H1 (cell line): ENCODE data around the gene ARHGEF40. TPM values are rescaled to one million over a fixed set of nuclear protein-coding genes. Genes with fewer than 3 reads are reported as not detected.
A peak's percentile ranks its signal among the peaks of the same experiment; 100 is the strongest.

ENCODE experiments used
- CTCF ChIA-PET: fragments of 300-600 bp; sonication (Branson Sonifier 250); formaldehyde crosslinking; loops from one replicate; lab custom pipeline; 2021; ENCODE audit not compliant: partially characterized antibody; lab: Charles Lee
- POLR2A ChIA-PET: fragments of 300-600 bp; sonication (Branson Sonifier 250); formaldehyde crosslinking; loops from one replicate; lab custom pipeline; 2021; ENCODE audit warnings: inconsistent platforms; ENCODE audit not compliant: partially characterized antibody; lab: Charles Lee
- DNase-seq, 2 experiments: peaks; one replicate each; pipeline versions ENCODE4 v3.0.0 to v3.0.0-alpha.2; 2010 to 2022; ENCODE audit warnings: low spot score in 2 of 2, low read depth in 1 of 2, mixed read lengths in 1 of 2
- FAIRE-seq: peaks from 2 replicates; lab custom pipeline; 2011; peaks lifted over from hg19 to GRCh38; lab: Jason Lieb, UNC
- H2AFZ ChIP-seq: 2 replicates; pipeline ENCODE4 v1.8.1; 2012; ENCODE audit warnings: low read length, inconsistent platforms
- H2AK5ac ChIP-seq: 2 replicates; pipeline ENCODE4 v1.6.1; 2013; ENCODE audit warnings: low read depth, low read length
- H2BK120ac ChIP-seq: replicated peaks from 2 replicates; pipeline ENCODE3; 2013; ENCODE audit warnings: low read depth, low read length, inconsistent platforms
- H2BK12ac ChIP-seq: 2 replicates; pipeline ENCODE4 v1.6.1; 2013; ENCODE audit warnings: low read depth, low read length
- H2BK15ac ChIP-seq: 2 replicates; pipeline ENCODE4 v1.6.1; 2013; ENCODE audit warnings: low read length
- H2BK20ac ChIP-seq: 2 replicates; pipeline ENCODE4 v1.6.1; 2013; ENCODE audit warnings: low read length
- H2BK5ac ChIP-seq: 2 replicates; pipeline ENCODE4 v1.6.1; 2013; ENCODE audit warnings: low read depth, low read length
- H3K14ac ChIP-seq: 2 replicates; pipeline ENCODE4 v1.6.1; 2013; ENCODE audit warnings: inconsistent platforms; ENCODE audit not compliant: insufficient read length
- H3K18ac ChIP-seq: 2 replicates; pipeline ENCODE4 v1.6.1; 2013; ENCODE audit warnings: low read length; ENCODE audit errors: extremely low read depth
- H3K23ac ChIP-seq: 2 replicates; pipeline ENCODE4 v1.6.1; 2013; ENCODE audit warnings: inconsistent platforms; ENCODE audit not compliant: insufficient read length
- H3K23me2 ChIP-seq: 2 replicates; pipeline ENCODE4 v1.6.1; 2013; ENCODE audit warnings: low read depth, low read length
- H3K27ac ChIP-seq: 2 replicates; pipeline ENCODE4 v1.6.1; 2011; ENCODE audit warnings: low read depth, low read length, inconsistent platforms
- H3K27me3 ChIP-seq, 4 experiments: replicated peaks in 1 of 4; 1 replicate in 1 of 4; 2 replicates in 3 of 4; pipeline versions ENCODE4 v1.6.1 to v1.8.1; 2011 to 2013; ENCODE audit warnings: low read length in 3 of 4, mild to moderate bottlenecking in 3 of 4, inconsistent platforms in 2 of 4, mixed read lengths in 2 of 4, moderate library complexity in 1 of 4; ENCODE audit not compliant: control insufficient read depth in 3 of 4, insufficient read depth in 3 of 4; ENCODE audit errors: extremely low read depth in 1 of 4
- H3K36me3 ChIP-seq, 4 experiments: 2 replicates each; pipeline versions ENCODE4 v1.6.1 to v1.8.1; 2011 to 2013; ENCODE audit warnings: mild to moderate bottlenecking in 4 of 4, low read length in 3 of 4, moderate library complexity in 2 of 4, control low read depth in 1 of 4, inconsistent platforms in 1 of 4; ENCODE audit not compliant: insufficient read depth in 4 of 4, control insufficient read depth in 2 of 4
- H3K4ac ChIP-seq: replicated peaks from 2 replicates; pipeline ENCODE3; 2013; ENCODE audit warnings: low read length, low read depth, mixed read lengths, inconsistent platforms; ENCODE audit not compliant: insufficient read length
- H3K4me1 ChIP-seq, 4 experiments: replicated peaks in 1 of 4; 1 replicate in 1 of 4; 2 replicates in 3 of 4; pipeline versions ENCODE4 v1.6.1 to v1.8.1; 2011 to 2013; ENCODE audit warnings: low read length in 3 of 4, inconsistent platforms in 2 of 4, mixed read lengths in 1 of 4; ENCODE audit not compliant: insufficient read depth in 4 of 4, control insufficient read depth in 3 of 4
- H3K4me2 ChIP-seq, 2 experiments: 2 replicates each; pipeline versions ENCODE4 v1.6.1 to v1.8.1; 2011 to 2013; ENCODE audit warnings: low read depth in 2 of 2, low read length in 2 of 2, control low read depth in 1 of 2, inconsistent platforms in 1 of 2, mild to moderate bottlenecking in 1 of 2; ENCODE audit not compliant: insufficient read depth in 1 of 2
- H3K4me3 ChIP-seq, 4 experiments: fragments of 200-600, 300-600 bp in 1 of 4; sonication (generic), shearing (Covaris generic), sonication (Bioruptor Twin) in 1 of 4; 2 replicates each; pipeline versions ENCODE4 v1.5.1 to v1.8.1; 2011 to 2016; ENCODE audit warnings: low read length in 4 of 4, low read depth in 3 of 4, control low read depth in 2 of 4, inconsistent platforms in 2 of 4, mild to moderate bottlenecking in 2 of 4, mixed read lengths in 1 of 4, moderate library complexity in 1 of 4; ENCODE audit not compliant: insufficient read depth in 2 of 4; ENCODE audit errors: extremely low read depth in 1 of 4
- H3K56ac ChIP-seq: replicated peaks from 2 replicates; pipeline ENCODE3; 2013; ENCODE audit warnings: low read depth, mild to moderate bottlenecking, mixed read lengths, low read length, inconsistent platforms; ENCODE audit not compliant: insufficient read length
- H3K79me1 ChIP-seq: 2 replicates; pipeline ENCODE4 v1.6.1; 2013; ENCODE audit warnings: low read depth, low read length, control low read depth
- H3K79me2 ChIP-seq, 2 experiments: 2 replicates each; pipeline versions ENCODE4 v1.6.1 to v1.8.1; 2012 to 2013; ENCODE audit warnings: low read length in 2 of 2, mild to moderate bottlenecking in 2 of 2, inconsistent platforms in 1 of 2; ENCODE audit not compliant: insufficient read depth in 2 of 2, control insufficient read depth in 1 of 2
- H3K9ac ChIP-seq, 4 experiments: replicated peaks in 1 of 4; 1 replicate in 1 of 4; 2 replicates in 3 of 4; pipeline versions ENCODE4 v1.6.1 to v1.8.1; 2011 to 2013; ENCODE audit warnings: low read depth in 3 of 4, low read length in 3 of 4, control low read depth in 2 of 4, mild to moderate bottlenecking in 2 of 4, moderate library complexity in 2 of 4, inconsistent platforms in 1 of 4; ENCODE audit errors: extremely low read depth in 1 of 4
- H3K9me3 ChIP-seq, 2 experiments: 2 replicates each; pipeline versions ENCODE4 v1.6.1 to v1.8.1; 2012 to 2013; ENCODE audit warnings: mild to moderate bottlenecking in 2 of 2, moderate library complexity in 2 of 2, control low read depth in 1 of 2, inconsistent platforms in 1 of 2, low read depth in 1 of 2, low read length in 1 of 2, mixed read lengths in 1 of 2; ENCODE audit not compliant: insufficient read depth in 2 of 2
- H4K20me1 ChIP-seq, 2 experiments: replicated peaks in 1 of 2; 2 replicates each; pipeline versions ENCODE3 to v1.8.1; 2011 to 2013; ENCODE audit warnings: inconsistent platforms in 2 of 2, low read length in 2 of 2, mild to moderate bottlenecking in 1 of 2; ENCODE audit not compliant: insufficient read depth in 2 of 2, control insufficient read depth in 1 of 2
- H4K5ac ChIP-seq: 2 replicates; pipeline ENCODE4 v1.6.1; 2013; ENCODE audit warnings: low read length, low read depth, mixed read lengths, inconsistent platforms; ENCODE audit not compliant: insufficient read length
- H4K8ac ChIP-seq: 2 replicates; pipeline ENCODE4 v1.8.0; 2013; ENCODE audit warnings: mild to moderate bottlenecking, moderate library complexity, low read length, inconsistent platforms; ENCODE audit not compliant: insufficient read depth; ENCODE audit errors: extremely low read depth
- H4K91ac ChIP-seq: replicated peaks from 2 replicates; pipeline ENCODE3; 2013; ENCODE audit warnings: low read length, mixed read lengths, inconsistent platforms; ENCODE audit not compliant: insufficient read length
- BACH1 ChIP-seq: IDR thresholded peaks from 2 replicates; pipeline ENCODE4 v1.6.1; 2012; ENCODE audit warnings: low read length, improper control_type of control experiment
- CTBP2 ChIP-seq: IDR thresholded peaks from 2 replicates; pipeline ENCODE4 v1.7.0; 2011; ENCODE audit warnings: borderline replicate concordance, mild to moderate bottlenecking, moderate library complexity, mixed read lengths, low read length; ENCODE audit not compliant: insufficient read depth, insufficient read length
- JUND ChIP-seq: IDR thresholded peaks from 2 replicates; pipeline ENCODE4 v1.6.1; 2011; ENCODE audit warnings: mild to moderate bottlenecking, improper control_type of control experiment, low read length
- KDM1A ChIP-seq: fragments of 200-600, 300-600 bp; sonication (generic); IDR thresholded peaks from 2 replicates; pipeline ENCODE4 v1.7.1; 2016; ENCODE audit warnings: mild to moderate bottlenecking, low read length, borderline replicate concordance
- KDM5A ChIP-seq: fragments of 200-600 bp; IDR thresholded peaks from 2 replicates; pipeline ENCODE4 v1.7.1; 2012; ENCODE audit warnings: mild to moderate bottlenecking, low read length, inconsistent platforms, mixed read lengths
- NANOG ChIP-seq: IDR thresholded peaks from 2 replicates; pipeline ENCODE4 v1.6.1; 2011; ENCODE audit warnings: low read length, low read depth, mild to moderate bottlenecking, inconsistent platforms; ENCODE audit not compliant: insufficient read depth, poor library complexity, severe bottlenecking
- NRF1 ChIP-seq: IDR thresholded peaks from 2 replicates; pipeline ENCODE4 v1.6.1; 2011; ENCODE audit warnings: mild to moderate bottlenecking, low read depth, low read length, improper control_type of control experiment
- POU5F1 ChIP-seq: IDR thresholded peaks from 2 replicates; pipeline ENCODE4 v1.6.1; 2011; ENCODE audit warnings: low read depth, mild to moderate bottlenecking, low read length, moderate library complexity
- RNF2 ChIP-seq: fragments of 200-900, 300-1000 bp; sonication (generic); IDR thresholded peaks from 2 replicates; pipeline ENCODE4 v1.7.1; 2016; ENCODE audit warnings: borderline replicate concordance, low read depth, mild to moderate bottlenecking, antibody characterized with exemption, low read length; ENCODE audit not compliant: poor library complexity, severe bottlenecking; ENCODE audit errors: missing control alignments
- SIRT6 ChIP-seq: IDR thresholded peaks from one replicate; pipeline ENCODE4 v1.7.1; 2012; ENCODE audit warnings: low read length, inconsistent platforms
- YY1 ChIP-seq: IDR thresholded peaks from 2 replicates; pipeline ENCODE4 v1.6.1; 2011; ENCODE audit warnings: low read depth, mild to moderate bottlenecking, low read length
- ZNF274 ChIP-seq: IDR thresholded peaks from 2 replicates; pipeline ENCODE4 v1.7.0; 2012; ENCODE audit warnings: low read length, borderline replicate concordance; ENCODE audit errors: extremely low read depth
- WGBS, 2 experiments: shearing (Covaris generic) in 1 of 2; methylation state at CpG; one replicate each; pipeline versions ENCODE4 v1.1.6 to v1.1.7; 2013 to 2015; ENCODE audit warnings: low lambda C conversion rate in 2 of 2, mixed read lengths in 2 of 2, inconsistent platforms in 1 of 2, low coverage in 1 of 2, missing lambda C conversion rate in 1 of 2; ENCODE audit not compliant: insufficient replicate concordance in 2 of 2, insufficient coverage in 1 of 2, insufficient read length in 1 of 2; ENCODE audit errors: extremely low coverage in 1 of 2, missing lambda C conversion rate in 1 of 2; 5-methylcytosine and 5-hydroxymethylcytosine counted together
- polyA plus RNA-seq, 7 experiments: library from polyadenylated mRNA; depleted of rRNA in 3 of 7; stranded (reverse) in 5 of 7; unstranded in 2 of 7; fragments of >200 nt in 5 of 7; fragments of 200-250 nt in 2 of 7; gene quantifications; 1 replicate in 5 of 7; 2 replicates in 1 of 7; 4 replicates in 1 of 7; pipeline versions ENCODE4 v1.2.1 to v1.2.3, GENCODE V29; 2011 to 2013; ENCODE audit warnings: missing spikeins in 2 of 7, mixed read lengths in 2 of 7
- total RNA-seq: library from RNA; stranded (reverse); fragmentation: NEBNext Ultra II Directional; extraction: Animal tissue kit (Norgen Biotek cat#: 25700); gene quantifications from 2 replicates; pipeline ENCODE4 v1.2.1, GENCODE V29; 2021

Gene ARHGEF40
- total and polyA plus RNA-seq, 2 of the 8 experiments (the other 6 are each of a cell fraction or from before 2014, with no cell fraction given), result 53.1 to 101 TPM

- H2BK20ac ChIP-seq, result no peak overlapping the region
- CTCF ChIA-PET, result interaction anchor here (0.6 to 11.0 kb wide), 33 partner anchors 9 to 278 kb away, joined by 3 to 239 read pairs (median 5); partner anchors contain the start of gene ARHGEF40
- no peak overlapping the region for H2AFZ ChIP-seq
- TF ChIP-seq POU5F1 (no peak), KDM5A (peak; percentile 45; the same call in 1 of the 2 replicates), CTBP2 (no peak), KDM1A (no peak), NRF1 (no peak), NANOG (no peak), BACH1 (no peak), SIRT6 (no peak), RNF2 (no peak), YY1 (peak; percentile 51; the same call in 1 of the 2 replicates), ZNF274 (no peak), JUND (no peak)
Observed at GRCh38 chr14:21104448-21105060, 34.5 kb downstream of the ARHGEF40 start.

More at GRCh38 chr14:21104448-21105060, 34.5 kb downstream of the ARHGEF40 start:
- H3K4ac ChIP-seq, result peak overlapping the region; percentile 87
- peak overlapping the region; percentile 49 to 83 (median 80) for H3K4me3 ChIP-seq
- H3K36me3 ChIP-seq, result no peaks in the 10 kb centered on the region
- POLR2A ChIA-PET, result interaction anchor here (0.5 to 7.2 kb wide), 11 partner anchors 8 to 99 kb away, joined by 3 to 121 read pairs (median 5); partner anchors contain the start of gene ARHGEF40
- 0 out of 2 replicates have a peak overlapping the region, but pooled peaks have one; percentile 72 for H2BK12ac ChIP-seq
- H3K79me2 ChIP-seq, result peaks cover 0 to 24% of the 10 kb centered on the region in 2 experiments; a peak in 3 of 4 replicates
- H3K56ac ChIP-seq, result peak overlapping the region; percentile 96
- peak overlapping the region; percentile 88 for H2BK120ac ChIP-seq
- peak overlapping the region; percentile 74 for H4K5ac ChIP-seq
- peak overlapping the region; percentile 97 for H2BK5ac ChIP-seq
- FAIRE-seq, result no peak
- H3K4me1 ChIP-seq, result peaks cover 2 to 25% (median 9%) of the 10 kb centered on the region in 4 experiments; a peak in 5 of 7 replicates
- H3K27me3 ChIP-seq, result no peaks in the 10 kb centered on the region
- 12% methylated on average over 8 of the region's 8 CpGs; no CpG with 5 or more reads in 1 of the 2 experiments for WGBS, 2 experiments
- H4K8ac ChIP-seq, result peak overlapping the region; percentile 98; the same call in 1 of the 2 replicates
- H3K9me3 ChIP-seq, result no peaks in the 10 kb centered on the region
- H3K79me1 ChIP-seq, result no peaks in the 10 kb centered on the region
- peak overlapping the region; percentile 92 for H4K91ac ChIP-seq
- H4K20me1 ChIP-seq, result no peaks in the 10 kb centered on the region
- H3K4me2 ChIP-seq, result peak overlapping the region; percentile 83 to 90
- H3K23me2 ChIP-seq, result peaks cover 7% of the 10 kb centered on the region
- H3K27ac ChIP-seq, result peak overlapping the region; percentile 99
- H3K18ac ChIP-seq, result peak overlapping the region; percentile 91
- H2BK15ac ChIP-seq, result 0 out of 2 replicates have a peak overlapping the region, but pooled peaks have one; percentile 5
- no peak overlapping the region for H3K14ac ChIP-seq
- peak in 1 of 2 experiments; percentile 44 for DNase-seq
- no peak overlapping the region for H2AK5ac ChIP-seq
- peak overlapping the region in 3 of 4 experiments; percentile 78 to 99 (median 99); a peak in 6 of 7 replicates for H3K9ac ChIP-seq
- H3K23ac ChIP-seq, result no peak overlapping the region
